K562 (cell line): ENCODE measurements around the gene FOXN3. TPM values are rescaled to one million over a fixed set of nuclear protein-coding genes. Genes with fewer than 3 reads are reported as not detected.

Source experiments
- DACH1 ChIP-seq: fragments of 450-650 bp; IDR thresholded peaks from 2 replicates; pipeline ENCODE4 v1.6.1; 2018; ENCODE audit not compliant: partially characterized antibody
- EHMT2 ChIP-seq: fragments of 450-650 bp; IDR thresholded peaks from 2 replicates; pipeline ENCODE4 v1.6.1; 2018; ENCODE audit warnings: antibody characterized with exemption
- ERF ChIP-seq: fragments of 450-650 bp; formaldehyde crosslinking; IDR thresholded peaks from 2 replicates; pipeline ENCODE4 v1.4.0; 2020; ENCODE audit warnings: mild to moderate bottlenecking, mixed read lengths
- FOXA3 ChIP-seq, 2 experiments: fragments of 450-650 bp in 1 of 2; sonication (generic) in 1 of 2; formaldehyde crosslinking; IDR thresholded peaks in 1 of 2; conservative IDR thresholded peaks in 1 of 2; 2 replicates each; pipeline versions ENCODE4 v1.4.0 to v1.8.0; 2020 to 2022; ENCODE audit warnings: mild to moderate bottlenecking in 2 of 2, missing genetic modification reagents in 1 of 2
- NCOA4 ChIP-seq: fragments of 450-650 bp; IDR thresholded peaks from 2 replicates; pipeline ENCODE4 v1.6.1; 2018; ENCODE audit warnings: mild to moderate bottlenecking; ENCODE audit not compliant: partially characterized antibody
- SMARCB1 ChIP-seq: IDR thresholded peaks from 2 replicates; pipeline ENCODE4 v1.6.1; 2011; ENCODE audit warnings: improper control_type of control experiment, low read depth; ENCODE audit not compliant: insufficient read length
- ZNF586 ChIP-seq: fragments of 450-650 bp; formaldehyde crosslinking; conservative IDR thresholded peaks from 2 replicates; pipeline ENCODE4 v1.4.0; 2020; ENCODE audit warnings: mild to moderate bottlenecking, moderate library complexity
- polyA plus RNA-seq, 8 experiments: library from polyadenylated mRNA; depleted of rRNA in 4 of 8; stranded (reverse) in 5 of 8; unstranded in 3 of 8; fragments of >200 nt; fragmentation: Nextera tagmentation in 2 of 8; fragmentation: Illumina TruSeq in 1 of 8; extraction: Ambion mirVana in 2 of 8; extraction: Trizol in 1 of 8; gene quantifications; 2 replicates each; pipeline versions ENCODE4 v1.2.1 to v1.2.3, GENCODE V29; 2011 to 2014; ENCODE audit warnings: inconsistent platforms in 1 of 8, missing spikeins in 1 of 8
- total RNA-seq, 7 experiments: library from RNA; depleted of rRNA in 6 of 7; stranded (reverse); fragments of >200 nt in 6 of 7; fragmentation: Illumina TruSeq in 2 of 7; extraction: Trizol in 2 of 7; gene quantifications; 2 replicates each; pipeline versions ENCODE4 v1.2.1 to v1.2.3, GENCODE V29; 2011 to 2021; ENCODE audit warnings: low replicate concordance in 1 of 7
- TF ChIP-seq, protein P1 (sequence below), 2 experiments: fragments of 450-650 bp in 1 of 2; sonication (generic) in 1 of 2; formaldehyde crosslinking in 1 of 2; IDR thresholded peaks; 2 replicates each; pipeline versions ENCODE4 v1.7.1 to v1.9.0; 2016 to 2022; ENCODE audit warnings: inconsistent platforms in 1 of 2, mild to moderate bottlenecking in 1 of 2, missing genetic modification reagents in 1 of 2
- TF ChIP-seq, protein P2 (sequence below): sonication (generic); formaldehyde crosslinking; IDR thresholded peaks from 2 replicates; pipeline ENCODE4 v1.8.0; 2023; ENCODE audit warnings: missing genetic modification reagents, mild to moderate bottlenecking, borderline replicate concordance

FOXN3 gene
- total and polyA plus RNA-seq, 9 of the 15 experiments (the other 6 are each of a cell fraction or from before 2014, with no cell fraction given) = 0.07 to 1.3 (median 0.40) TPM

DNA sequence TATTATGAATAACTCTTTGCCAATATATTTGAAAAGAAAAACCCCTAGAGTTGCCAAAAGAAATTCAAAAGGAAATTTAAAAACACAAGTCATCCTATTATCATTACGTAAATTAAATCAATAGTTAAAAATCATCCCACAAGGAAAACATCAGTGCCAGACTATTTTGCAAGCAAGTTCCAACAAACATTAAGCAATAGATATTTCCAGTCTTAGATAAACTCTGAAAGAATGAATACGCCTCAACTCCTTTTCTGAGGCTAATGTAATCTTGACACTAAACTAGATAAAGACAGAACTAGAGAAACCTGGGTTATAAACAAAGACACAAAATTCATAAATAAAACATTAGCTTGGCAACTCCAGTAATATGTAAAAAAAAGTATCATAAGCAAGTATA is 245.9 kb downstream of the FOXN3 start (continued):
- TF ChIP-seq, protein P1, sequence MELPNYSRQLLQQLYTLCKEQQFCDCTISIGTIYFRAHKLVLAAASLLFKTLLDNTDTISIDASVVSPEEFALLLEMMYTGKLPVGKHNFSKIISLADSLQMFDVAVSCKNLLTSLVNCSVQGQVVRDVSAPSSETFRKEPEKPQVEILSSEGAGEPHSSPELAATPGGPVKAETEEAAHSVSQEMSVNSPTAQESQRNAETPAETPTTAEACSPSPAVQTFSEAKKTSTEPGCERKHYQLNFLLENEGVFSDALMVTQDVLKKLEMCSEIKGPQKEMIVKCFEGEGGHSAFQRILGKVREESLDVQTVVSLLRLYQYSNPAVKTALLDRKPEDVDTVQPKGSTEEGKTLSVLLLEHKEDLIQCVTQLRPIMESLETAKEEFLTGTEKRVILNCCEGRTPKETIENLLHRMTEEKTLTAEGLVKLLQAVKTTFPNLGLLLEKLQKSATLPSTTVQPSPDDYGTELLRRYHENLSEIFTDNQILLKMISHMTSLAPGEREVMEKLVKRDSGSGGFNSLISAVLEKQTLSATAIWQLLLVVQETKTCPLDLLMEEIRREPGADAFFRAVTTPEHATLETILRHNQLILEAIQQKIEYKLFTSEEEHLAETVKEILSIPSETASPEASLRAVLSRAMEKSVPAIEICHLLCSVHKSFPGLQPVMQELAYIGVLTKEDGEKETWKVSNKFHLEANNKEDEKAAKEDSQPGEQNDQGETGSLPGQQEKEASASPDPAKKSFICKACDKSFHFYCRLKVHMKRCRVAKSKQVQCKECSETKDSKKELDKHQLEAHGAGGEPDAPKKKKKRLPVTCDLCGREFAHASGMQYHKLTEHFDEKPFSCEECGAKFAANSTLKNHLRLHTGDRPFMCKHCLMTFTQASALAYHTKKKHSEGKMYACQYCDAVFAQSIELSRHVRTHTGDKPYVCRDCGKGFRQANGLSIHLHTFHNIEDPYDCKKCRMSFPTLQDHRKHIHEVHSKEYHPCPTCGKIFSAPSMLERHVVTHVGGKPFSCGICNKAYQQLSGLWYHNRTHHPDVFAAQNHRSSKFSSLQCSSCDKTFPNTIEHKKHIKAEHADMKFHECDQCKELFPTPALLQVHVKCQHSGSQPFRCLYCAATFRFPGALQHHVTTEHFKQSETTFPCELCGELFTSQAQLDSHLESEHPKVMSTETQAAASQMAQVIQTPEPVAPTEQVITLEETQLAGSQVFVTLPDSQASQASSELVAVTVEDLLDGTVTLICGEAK (IDR thresholded peaks at IDR 0.05) = no peak
- TF ChIP-seq, protein P1 (CRISPR knock-in tag; IDR thresholded peaks at IDR 0.05) = no peak
- TF ChIP-seq SMARCB1 (no peak), EHMT2 (no peak), DACH1 (no peak), NCOA4 (no peak), ZNF586 (no peak), FOXA3 (CRISPR knock-in tag; conservative IDR thresholded peaks at IDR 0.05 in 1 of 2, IDR thresholded peaks at IDR 0.05 in 1 of 2) (no peak), ERF (CRISPR knock-in tag) (no peak)
- TF ChIP-seq, protein P2, sequence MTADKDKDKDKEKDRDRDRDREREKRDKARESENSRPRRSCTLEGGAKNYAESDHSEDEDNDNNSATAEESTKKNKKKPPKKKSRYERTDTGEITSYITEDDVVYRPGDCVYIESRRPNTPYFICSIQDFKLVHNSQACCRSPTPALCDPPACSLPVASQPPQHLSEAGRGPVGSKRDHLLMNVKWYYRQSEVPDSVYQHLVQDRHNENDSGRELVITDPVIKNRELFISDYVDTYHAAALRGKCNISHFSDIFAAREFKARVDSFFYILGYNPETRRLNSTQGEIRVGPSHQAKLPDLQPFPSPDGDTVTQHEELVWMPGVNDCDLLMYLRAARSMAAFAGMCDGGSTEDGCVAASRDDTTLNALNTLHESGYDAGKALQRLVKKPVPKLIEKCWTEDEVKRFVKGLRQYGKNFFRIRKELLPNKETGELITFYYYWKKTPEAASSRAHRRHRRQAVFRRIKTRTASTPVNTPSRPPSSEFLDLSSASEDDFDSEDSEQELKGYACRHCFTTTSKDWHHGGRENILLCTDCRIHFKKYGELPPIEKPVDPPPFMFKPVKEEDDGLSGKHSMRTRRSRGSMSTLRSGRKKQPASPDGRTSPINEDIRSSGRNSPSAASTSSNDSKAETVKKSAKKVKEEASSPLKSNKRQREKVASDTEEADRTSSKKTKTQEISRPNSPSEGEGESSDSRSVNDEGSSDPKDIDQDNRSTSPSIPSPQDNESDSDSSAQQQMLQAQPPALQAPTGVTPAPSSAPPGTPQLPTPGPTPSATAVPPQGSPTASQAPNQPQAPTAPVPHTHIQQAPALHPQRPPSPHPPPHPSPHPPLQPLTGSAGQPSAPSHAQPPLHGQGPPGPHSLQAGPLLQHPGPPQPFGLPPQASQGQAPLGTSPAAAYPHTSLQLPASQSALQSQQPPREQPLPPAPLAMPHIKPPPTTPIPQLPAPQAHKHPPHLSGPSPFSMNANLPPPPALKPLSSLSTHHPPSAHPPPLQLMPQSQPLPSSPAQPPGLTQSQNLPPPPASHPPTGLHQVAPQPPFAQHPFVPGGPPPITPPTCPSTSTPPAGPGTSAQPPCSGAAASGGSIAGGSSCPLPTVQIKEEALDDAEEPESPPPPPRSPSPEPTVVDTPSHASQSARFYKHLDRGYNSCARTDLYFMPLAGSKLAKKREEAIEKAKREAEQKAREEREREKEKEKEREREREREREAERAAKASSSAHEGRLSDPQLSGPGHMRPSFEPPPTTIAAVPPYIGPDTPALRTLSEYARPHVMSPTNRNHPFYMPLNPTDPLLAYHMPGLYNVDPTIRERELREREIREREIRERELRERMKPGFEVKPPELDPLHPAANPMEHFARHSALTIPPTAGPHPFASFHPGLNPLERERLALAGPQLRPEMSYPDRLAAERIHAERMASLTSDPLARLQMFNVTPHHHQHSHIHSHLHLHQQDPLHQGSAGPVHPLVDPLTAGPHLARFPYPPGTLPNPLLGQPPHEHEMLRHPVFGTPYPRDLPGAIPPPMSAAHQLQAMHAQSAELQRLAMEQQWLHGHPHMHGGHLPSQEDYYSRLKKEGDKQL (CRISPR knock-in tag) = no peak
